DOHH2 (cell line): ENCODE measurements around the gene ACE.

Experiments used
- CTCF ChIP-seq: fragments of 200-600 bp; sonication (generic); IDR thresholded peaks from one replicate; pipeline ENCODE4 v1.5.1; 2014; ENCODE audit warnings: antibody characterized with exemption, mild to moderate bottlenecking, low read depth, low read length; ENCODE audit not compliant: poor library complexity, severe bottlenecking
- EZH2phosphoT487 ChIP-seq: fragments of 200-600 bp; sonication (generic); IDR thresholded peaks from 2 replicates; pipeline ENCODE4 v1.6.1; 2017; ENCODE audit warnings: borderline replicate concordance, mild to moderate bottlenecking, antibody characterized with exemption, low read length, moderate library complexity, mixed read lengths

- no peak for TF ChIP-seq CTCF
- no peak for TF ChIP-seq EZH2phosphoT487
These were observed 12.4 kb downstream of the ACE start for GRCh38 chr17:63489291-63489690.
